Measurements from ENCODE around the gene PARD3. TPM values are rescaled to one million over a fixed set of nuclear protein-coding genes. Genes with fewer than 3 reads are reported as not detected.
"Not testable (repeated sequence)": the region's sequence is repeated elsewhere in the genome, so short reads cannot be mapped to it uniquely, and the experiment has no call there.

PARD3 gene
- total RNA-seq, 1 experiment from 2014 or later = 29.7 TPM

GRCh38 chr10:34742456-34742855 lies 72.6 kb downstream of the PARD3 start:
- no peak for DNase-seq (ENCODE audit: low read depth)

- not testable (repeated sequence) for DNase-seq (ENCODE audit: low read depth)
These were observed 74.0 kb downstream of the PARD3 start for GRCh38 chr10:34741087-34741486.

- no peak for DNase-seq (ENCODE audit: low read depth)
These were observed 74.8 kb downstream of the PARD3 start for GRCh38 chr10:34740321-34740720.

GRCh38 chr10:34739915-34740314 lies 75.2 kb downstream of the PARD3 start:
- DNase-seq (ENCODE audit: low read depth) = peak; percentile 63

- no peak for DNase-seq (ENCODE audit: low read depth)
These were observed 77.3 kb downstream of the PARD3 start for GRCh38 chr10:34737772-34738169.

- no peak for DNase-seq (ENCODE audit: low read depth)
These were observed 77.9 kb downstream of the PARD3 start for GRCh38 chr10:34736976-34737771.

- DNase-seq (ENCODE audit: low read depth) = no peak
These were observed 80.2 kb downstream of the PARD3 start for GRCh38 chr10:34734918-34735317.

GRCh38 chr10:34732926-34733325 lies 82.2 kb downstream of the PARD3 start:
- no peak for DNase-seq (ENCODE audit: low read depth)

- no peak for DNase-seq (ENCODE audit: low read depth)
These were observed 83.0 kb downstream of the PARD3 start for GRCh38 chr10:34731885-34732701.

- no peak for DNase-seq (ENCODE audit: low read depth)
These were observed 83.9 kb downstream of the PARD3 start for GRCh38 chr10:34731213-34731612.

- no peak for DNase-seq (ENCODE audit: low read depth)
These were observed 84.4 kb downstream of the PARD3 start for GRCh38 chr10:34730726-34731125.

GRCh38 chr10:34729619-34730018 lies 85.5 kb downstream of the PARD3 start:
- DNase-seq (ENCODE audit: low read depth) = no peak

GRCh38 chr10:34728361-34728760 lies 86.7 kb downstream of the PARD3 start:
- no peak for DNase-seq (ENCODE audit: low read depth)

- DNase-seq (ENCODE audit: low read depth) = no peak
These were observed 87.5 kb downstream of the PARD3 start for GRCh38 chr10:34727595-34728033.

GRCh38 chr10:34726862-34727261 lies 88.2 kb downstream of the PARD3 start:
- no peak for DNase-seq (ENCODE audit: low read depth)

- peak; percentile 44 for DNase-seq (ENCODE audit: low read depth)
These were observed 91.3 kb downstream of the PARD3 start for GRCh38 chr10:34723750-34724149.

- DNase-seq (ENCODE audit: low read depth) = no peak
These were observed 92.7 kb downstream of the PARD3 start for GRCh38 chr10:34722404-34722803.

GRCh38 chr10:34721208-34721840 lies 93.8 kb downstream of the PARD3 start:
- peak; percentile 61 for DNase-seq (ENCODE audit: low read depth)

GRCh38 chr10:34719746-34720145 lies 95.3 kb downstream of the PARD3 start:
- DNase-seq (ENCODE audit: low read depth) = no peak

GRCh38 chr10:34719328-34719727 lies 95.8 kb downstream of the PARD3 start:
- no peak for DNase-seq (ENCODE audit: low read depth)

GRCh38 chr10:34717429-34717828 lies 97.7 kb downstream of the PARD3 start:
- DNase-seq (ENCODE audit: low read depth) = no peak

- peak; percentile 34 for DNase-seq (ENCODE audit: low read depth)
These were observed 98.1 kb downstream of the PARD3 start for GRCh38 chr10:34716958-34717357.

All from Daoy (cell line).